Fibroblast of peridontal ligament (primary cell): ENCODE results near the gene MKNK2.
"Not testable (repeated sequence)": the region's sequence is repeated elsewhere in the genome, so short reads cannot be mapped to it uniquely, and the experiment has no call there.

Source experiments
- DNase-seq: peaks from one replicate; pipeline ENCODE4 v3.0.0-alpha.2; 2010; ENCODE audit errors: extremely low read depth

MKNK2 gene

GRCh38 chr19:2043961-2044708 lies 6.9 kb downstream of the MKNK2 start:
- no peak for DNase-seq

GRCh38 chr19:2043251-2043641 lies 7.8 kb downstream of the MKNK2 start:
- DNase-seq: no peak

DNA sequence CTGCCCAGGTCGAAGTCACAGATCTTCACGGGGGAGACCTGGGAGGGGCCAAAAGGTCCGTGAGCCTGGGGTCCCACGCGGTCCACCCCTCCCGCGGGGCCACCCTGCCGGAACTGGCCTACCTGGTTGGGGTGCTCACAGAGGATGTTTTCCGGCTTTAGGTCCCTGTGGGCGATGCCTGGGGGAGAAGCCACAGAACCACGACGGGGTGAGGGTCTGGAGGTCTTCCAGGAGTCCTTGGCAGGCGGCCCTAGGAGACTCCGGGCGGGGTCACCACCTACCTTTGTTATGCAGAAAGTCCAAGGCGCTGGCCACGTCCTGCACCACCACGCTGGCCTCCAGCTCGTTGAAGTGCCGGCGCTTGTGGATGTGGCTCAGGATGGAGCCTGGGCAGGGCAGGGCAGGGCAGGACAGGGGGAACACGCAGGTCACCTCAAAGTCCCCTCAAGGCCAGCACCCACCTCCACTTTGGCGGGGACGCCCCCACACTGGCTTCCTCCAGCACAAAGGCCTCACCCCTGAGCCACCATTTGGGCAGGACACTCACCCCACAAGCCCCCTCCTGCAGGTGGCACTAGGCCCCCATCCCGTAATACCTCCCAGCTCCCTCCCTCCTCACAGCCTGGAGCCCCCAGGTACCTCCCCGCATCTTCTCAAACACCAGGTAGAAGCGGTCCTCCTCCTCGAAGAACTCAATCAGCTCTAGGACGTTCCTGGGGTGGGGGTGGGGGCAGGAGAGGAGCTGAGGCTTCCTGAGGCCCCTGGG lies 8.4 kb downstream of the MKNK2 start:
- no peak for DNase-seq

DNA sequence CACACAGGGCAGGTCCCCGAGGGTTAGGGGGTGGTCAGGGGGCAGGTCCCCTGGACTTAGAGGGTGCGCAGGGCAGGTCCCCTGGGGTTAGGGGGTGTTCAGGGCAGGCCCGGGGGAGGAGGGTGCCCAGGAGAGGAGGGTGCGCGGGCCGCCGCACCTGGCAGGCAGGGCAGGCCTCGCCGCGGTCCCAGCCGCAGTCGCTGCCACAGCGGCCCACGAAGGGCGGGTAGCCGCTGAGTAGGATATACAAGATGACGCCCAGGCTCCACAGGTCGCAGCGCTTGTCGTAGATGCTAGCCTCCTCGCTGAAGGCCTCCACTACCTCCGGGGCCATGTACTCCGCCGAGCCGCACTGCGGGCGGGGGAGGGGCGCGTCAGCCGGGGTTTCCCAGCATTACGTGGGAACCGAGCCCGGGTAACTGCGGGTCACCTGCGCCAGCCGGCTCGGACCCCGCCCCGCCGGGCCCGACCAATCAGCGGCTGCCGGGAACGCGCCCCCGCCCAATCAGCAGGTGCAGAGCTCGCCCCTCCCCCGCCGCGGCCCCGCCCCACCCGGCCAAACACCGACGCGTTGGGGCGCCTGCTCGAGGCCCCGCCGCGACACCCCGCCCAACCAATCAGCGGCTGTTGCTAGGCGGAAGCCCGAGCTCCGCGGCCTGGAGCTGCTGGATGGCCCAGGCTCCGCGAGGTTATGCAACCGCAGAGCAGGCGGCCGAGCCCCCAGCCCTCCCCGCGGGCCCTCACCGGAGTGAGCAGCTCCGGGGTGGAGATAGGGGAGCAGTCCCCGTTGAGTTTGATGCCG lies 9.2 kb downstream of the MKNK2 start:
- DNase-seq: peak; percentile 67

DNA sequence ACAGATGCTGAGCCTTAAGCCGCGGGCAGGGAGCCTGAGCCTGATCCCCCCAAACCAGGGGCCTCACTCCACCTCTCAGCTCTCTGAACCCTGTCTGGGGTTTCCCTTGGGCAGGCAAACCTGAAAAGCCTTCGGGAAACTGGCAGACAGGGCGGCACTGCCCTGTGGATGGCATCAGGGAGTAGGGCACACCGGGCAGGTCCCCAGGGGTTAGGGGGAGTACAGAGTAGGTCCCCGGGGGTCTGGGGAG lies 9.7 kb downstream of the MKNK2 start:
- DNase-seq: no peak

DNA sequence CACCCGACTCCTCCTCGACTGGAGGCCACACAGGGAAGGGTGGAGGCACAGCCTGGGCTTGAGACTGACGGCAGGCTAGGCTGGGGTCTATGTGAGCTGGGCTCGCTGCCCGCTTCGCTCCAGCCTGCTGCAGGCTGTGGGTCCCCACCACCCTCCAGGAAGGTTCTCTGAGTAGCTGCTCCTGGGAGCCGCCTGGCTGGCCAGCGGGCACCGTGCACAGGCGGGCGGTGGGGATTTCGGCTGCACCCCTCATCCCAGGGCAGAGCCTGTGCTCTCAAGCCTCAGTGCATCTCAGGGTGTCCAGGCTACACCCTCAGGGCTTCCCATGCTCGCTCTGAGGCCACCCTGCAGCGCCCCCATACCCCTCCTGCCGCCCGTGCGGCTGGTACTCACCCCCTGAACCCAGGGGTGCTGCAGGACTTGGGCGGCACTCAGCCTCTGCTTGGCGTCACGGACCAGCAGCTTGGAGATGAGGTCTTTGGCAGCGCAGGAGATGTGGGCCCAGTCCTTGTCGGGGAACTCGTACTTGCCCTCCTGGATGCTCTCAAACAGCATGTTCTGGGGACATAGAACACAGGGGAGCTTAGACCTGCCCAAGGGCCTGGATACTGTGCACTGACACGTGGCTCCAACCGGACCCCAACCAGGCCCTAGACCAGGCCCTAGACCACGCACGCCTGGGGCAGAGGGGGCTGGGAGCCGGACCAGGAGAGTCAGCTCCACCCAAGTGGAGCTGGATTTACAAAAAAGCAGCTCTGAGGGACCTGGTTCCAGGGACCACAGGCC lies 10.2 kb downstream of the MKNK2 start:
- DNase-seq: no peak

- DNase-seq: no peak
Observed at GRCh38 chr19:2039959-2040646, 10.9 kb downstream of the MKNK2 start.

GRCh38 chr19:2039089-2039958 lies 11.7 kb downstream of the MKNK2 start:
- DNase-seq: no peak

DNA sequence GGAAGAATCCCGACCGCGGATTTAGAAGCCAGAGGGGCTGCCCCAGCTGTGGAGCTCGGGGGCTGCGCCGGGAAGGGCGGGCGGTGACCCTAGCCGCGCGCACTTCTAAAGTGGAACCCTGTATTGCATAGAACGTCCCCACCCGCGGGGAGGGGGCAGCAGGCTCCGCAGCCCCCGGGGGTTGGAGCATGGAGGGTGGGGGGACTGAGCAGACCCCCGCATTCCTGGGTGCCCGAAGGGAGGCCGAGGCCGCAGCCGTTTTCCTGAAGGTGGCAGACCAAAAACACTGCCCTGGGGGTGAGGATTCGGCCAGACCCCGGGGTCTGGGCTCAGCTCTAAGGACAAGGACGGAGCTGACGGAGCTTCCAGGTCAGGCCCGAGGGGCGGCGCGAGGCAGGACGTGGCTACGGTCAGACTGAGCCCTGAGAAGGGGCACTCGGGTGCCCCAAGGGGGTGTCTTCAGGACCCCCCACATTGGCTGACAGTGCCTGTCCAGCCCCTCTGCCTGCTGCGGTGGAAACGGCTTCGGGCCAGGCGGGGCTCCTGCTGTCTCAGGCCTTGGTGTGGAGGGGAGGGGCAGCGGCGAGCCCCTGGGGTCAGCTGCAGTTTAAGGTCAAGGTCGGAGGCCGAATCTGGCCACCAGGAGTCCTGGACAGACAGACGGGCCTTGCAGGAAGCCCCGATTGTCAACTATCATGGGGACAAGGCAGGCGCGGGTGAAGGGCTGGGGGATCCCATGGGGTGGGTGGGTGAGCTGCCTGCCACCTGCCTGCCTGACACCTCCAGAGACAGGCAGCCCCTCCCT lies 12.6 kb downstream of the MKNK2 start:
- no peak for DNase-seq

DNA sequence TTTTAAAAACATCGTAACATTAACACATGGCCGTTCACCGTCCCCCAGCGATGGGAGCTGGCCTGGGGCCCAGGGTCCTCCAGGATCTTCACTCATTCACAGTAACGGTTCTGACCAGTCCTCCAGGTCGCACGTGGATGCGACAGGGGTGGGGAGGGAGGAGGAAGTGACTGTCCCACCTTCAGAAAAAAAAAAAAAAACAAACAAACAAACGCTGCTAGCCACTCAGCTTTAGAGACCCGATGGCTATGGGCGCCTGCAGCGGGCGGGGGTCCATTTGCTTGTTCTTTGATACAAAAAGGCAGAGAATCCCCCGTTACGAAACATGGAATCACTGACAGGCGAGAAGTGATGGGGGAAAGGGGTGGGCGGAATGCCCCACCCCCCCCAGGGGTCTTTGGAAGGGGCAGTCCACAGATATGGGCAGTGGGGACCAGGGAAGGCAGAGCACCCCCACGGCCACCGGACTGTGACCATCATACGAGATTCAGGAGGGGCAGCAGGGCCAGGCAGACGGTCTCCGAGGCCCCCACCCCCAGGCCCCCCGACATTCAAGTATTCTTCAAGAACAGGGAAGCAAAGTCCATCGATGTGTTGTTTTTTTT lies 13.3 kb downstream of the MKNK2 start:
- no peak for DNase-seq

DNA sequence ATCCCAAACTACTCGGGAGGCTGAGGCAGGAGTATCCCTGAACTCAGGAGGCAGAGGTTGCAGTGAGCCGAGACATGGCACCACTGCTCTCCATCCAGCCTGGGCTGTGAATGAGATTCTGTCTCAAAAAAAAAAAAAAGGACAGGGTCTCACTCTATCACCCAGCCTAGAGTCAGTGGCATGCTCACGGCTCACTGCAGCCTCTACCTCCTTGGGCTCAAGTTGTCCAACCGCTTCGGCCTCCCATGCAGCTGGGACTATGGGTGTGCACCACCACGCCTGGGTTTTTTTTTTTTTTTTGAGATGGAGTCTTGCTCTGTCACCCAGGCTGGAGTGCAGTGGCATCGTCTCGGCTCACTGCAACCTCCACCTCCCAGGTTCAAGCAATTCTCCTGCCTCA lies 14.6 kb downstream of the MKNK2 start:
- DNase-seq: no peak

GRCh38 chr19:2035590-2035991 lies 15.5 kb downstream of the MKNK2 start:
- DNase-seq: no peak

DNA sequence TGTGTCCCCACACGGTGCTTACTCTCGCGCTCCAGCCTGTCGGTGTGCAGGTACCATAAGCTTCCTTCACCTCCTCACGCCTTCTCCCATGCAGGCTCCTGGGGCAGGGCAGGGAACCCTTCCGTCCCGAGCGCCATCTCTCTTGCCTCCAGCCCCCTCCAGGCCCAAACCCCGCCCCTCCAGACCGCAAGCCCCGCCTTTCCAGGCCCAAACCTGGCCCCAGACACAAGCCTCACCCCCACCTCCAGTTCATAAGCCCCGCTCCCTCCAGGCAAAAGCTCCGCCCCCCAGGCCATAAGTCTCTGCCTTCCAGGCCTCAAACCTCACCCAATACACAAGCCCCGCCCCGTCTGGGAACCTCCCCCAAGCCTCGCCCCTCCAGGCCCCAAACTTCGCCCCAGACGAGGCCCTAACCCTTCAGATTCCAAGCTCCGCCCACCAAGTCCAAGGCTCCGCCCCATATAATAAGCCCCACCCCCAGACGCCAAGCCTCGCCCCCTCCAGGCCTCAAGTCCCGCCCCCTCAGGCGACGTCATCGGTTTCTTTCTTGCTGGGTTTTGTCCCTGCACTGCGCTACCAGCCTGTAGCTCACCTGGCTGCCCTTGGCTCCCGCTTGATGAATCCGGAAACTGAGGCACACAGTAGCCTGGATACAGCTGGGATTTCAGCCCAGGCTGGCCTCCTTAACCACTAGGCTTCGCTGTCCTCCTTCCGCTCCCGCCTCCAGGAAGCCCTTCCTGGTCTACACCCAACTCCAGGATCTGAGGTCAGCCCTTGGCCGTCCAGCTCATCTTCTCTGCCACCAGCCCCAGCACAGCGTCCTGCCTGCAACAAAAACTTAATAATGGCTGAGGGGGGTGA lies 16.1 kb downstream of the MKNK2 start:
- DNase-seq: no peak

- DNase-seq: not testable (repeated sequence)
Observed at GRCh38 chr19:2034253-2034652, 16.8 kb downstream of the MKNK2 start.

DNA sequence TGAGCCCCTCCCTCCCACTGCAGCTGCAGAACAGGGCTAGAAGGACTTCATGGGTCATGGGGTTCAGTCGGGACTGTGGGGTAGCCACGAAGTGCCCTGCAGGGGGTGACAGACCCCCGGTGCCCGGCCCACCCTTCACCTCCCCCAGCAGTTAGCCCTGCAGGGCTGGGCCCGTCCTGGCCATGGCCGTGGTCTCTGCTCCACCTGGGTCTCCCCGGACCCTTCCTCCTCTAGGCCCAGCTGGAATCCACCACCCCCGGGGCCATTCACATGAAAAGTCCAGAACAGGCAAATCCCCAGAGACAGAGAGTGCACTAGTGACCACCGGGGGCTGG lies 17.3 kb downstream of the MKNK2 start:
- DNase-seq: no peak

GRCh38 chr19:2033115-2033824 lies 17.8 kb downstream of the MKNK2 start:
- no peak for DNase-seq

- peak; percentile 84 for DNase-seq
Observed at GRCh38 chr19:2032296-2032941, 18.6 kb downstream of the MKNK2 start.
